Glomerular endothelial cell (primary cell): ENCODE results near the gene HCN1. TPM values are rescaled to one million over a fixed set of nuclear protein-coding genes. Genes with fewer than 3 reads are reported as not detected.
"Not testable (repeated sequence)": the region's sequence is repeated elsewhere in the genome, so short reads cannot be mapped to it uniquely, and the experiment has no call there.

Source experiments
- DNase-seq: peaks from one replicate; pipeline ENCODE4 v3.0.0-alpha.2; 2011; ENCODE audit warnings: low read depth, low spot score; ENCODE audit errors: extremely low read depth
- total RNA-seq: library from RNA; depleted of rRNA; stranded (reverse); fragments of >200 nt; gene quantifications from 2 replicates; pipeline ENCODE4 v1.2.3, GENCODE V29; 2015

The HCN1 gene
- total RNA-seq, 1 donor from 2014 or later, result not detected

- no peak for DNase-seq
Measured at GRCh38 chr5:45622365-45622764, 73.8 kb downstream of the HCN1 start.

GRCh38 chr5:45617859-45618416, 78.2 kb downstream of the HCN1 start:
- no peak for DNase-seq

GRCh38 chr5:45609661-45610060, 86.5 kb downstream of the HCN1 start:
- no peak for DNase-seq

GRCh38 chr5:45604092-45604491, 92.1 kb downstream of the HCN1 start:
- no peak for DNase-seq

- DNase-seq, result no peak
Measured at GRCh38 chr5:45601424-45601823, 94.8 kb downstream of the HCN1 start.

GRCh38 chr5:45596320-45596719, 99.9 kb downstream of the HCN1 start:
- DNase-seq, result no peak

- DNase-seq, result not testable (repeated sequence)
Measured at GRCh38 chr5:45586001-45586400, 110.2 kb downstream of the HCN1 start.

- DNase-seq, result no peak
Measured at GRCh38 chr5:45578270-45578669, 117.9 kb downstream of the HCN1 start.

GRCh38 chr5:45568813-45569212, 127.4 kb downstream of the HCN1 start:
- no peak for DNase-seq

- no peak for DNase-seq
Measured at GRCh38 chr5:45542421-45542820, 153.8 kb downstream of the HCN1 start.

GRCh38 chr5:45533663-45534062, 162.5 kb downstream of the HCN1 start:
- no peak for DNase-seq

- no peak for DNase-seq
Measured at GRCh38 chr5:45532826-45533624, 163.2 kb downstream of the HCN1 start.

- peak; percentile 7 for DNase-seq
Measured at GRCh38 chr5:45521067-45521466, 175.1 kb downstream of the HCN1 start.

GRCh38 chr5:45512521-45512920, 183.7 kb downstream of the HCN1 start:
- DNase-seq, result no peak

GRCh38 chr5:45509371-45509770, 186.8 kb downstream of the HCN1 start:
- DNase-seq, result no peak

- no peak for DNase-seq
Measured at GRCh38 chr5:45508135-45508534, 188.0 kb downstream of the HCN1 start.

GRCh38 chr5:45507178-45507577, 189.0 kb downstream of the HCN1 start:
- DNase-seq, result no peak

GRCh38 chr5:45499006-45499405, 197.2 kb downstream of the HCN1 start:
- not testable (repeated sequence) for DNase-seq

GRCh38 chr5:45491368-45491767, 204.8 kb downstream of the HCN1 start:
- DNase-seq, result no peak

GRCh38 chr5:45484781-45485180, 211.4 kb downstream of the HCN1 start:
- DNase-seq, result no peak

- no peak for DNase-seq
Measured at GRCh38 chr5:45454114-45454513, 242.1 kb downstream of the HCN1 start.

- not testable (repeated sequence) for DNase-seq
Measured at GRCh38 chr5:45444856-45445255, 251.3 kb downstream of the HCN1 start.
